Upper lobe of left lung (tissue), 6 donors: ENCODE results near the gene SLC25A6. TPM values are rescaled to one million over a fixed set of nuclear protein-coding genes. Genes with fewer than 3 reads are reported as not detected.

ENCODE experiments used
- ATAC-seq, 2 donors: fragments of 200-7000 bp; cut with Tn5 transposase; one replicate each; pipeline ENCODE4 v1.9.1; 2022; ENCODE audit warnings: mild to moderate bottlenecking in 2 of 2, moderate library complexity in 2 of 2; ENCODE audit not compliant: low FRiP score in 2 of 2
- DNase-seq, 2 donors: peaks; one replicate each; pipeline ENCODE4 v3.0.0-alpha.2; 2019 to 2020
- H3K27ac ChIP-seq, 4 donors: fragments of 200-600 bp; sonication (generic); one replicate each; pipeline ENCODE4 v1.5.1; 2016 to 2019
- H3K27me3 ChIP-seq, 4 donors: fragments of 200-600 bp; sonication (generic); one replicate each; pipeline ENCODE4 v1.5.1; 2017 to 2019
- H3K36me3 ChIP-seq, 4 donors: fragments of 200-600 bp; sonication (generic); one replicate each; pipeline ENCODE4 v1.5.1; 2016 to 2019
- H3K4me1 ChIP-seq, 4 donors: fragments of 200-600 bp; sonication (generic); one replicate each; pipeline ENCODE4 v1.5.1; 2018 to 2019
- H3K4me3 ChIP-seq, 4 donors: fragments of 200-600 bp; sonication (generic); one replicate each; pipeline ENCODE4 v1.5.1; 2017 to 2019; ENCODE audit warnings: mild to moderate bottlenecking in 2 of 4, moderate library complexity in 1 of 4
- H3K9me3 ChIP-seq, 4 donors: fragments of 200-600 bp; sonication (generic); one replicate each; pipeline ENCODE4 v1.5.1; 2018 to 2019
- EP300 ChIP-seq, 4 donors: sonication (generic); formaldehyde crosslinking; IDR thresholded peaks; one replicate each; pipeline ENCODE4 v1.5.1; 2017; ENCODE audit warnings: antibody characterized with exemption in 4 of 4, control low read depth in 2 of 4
- POLR2A ChIP-seq, 4 donors: fragments of 450-650 bp; IDR thresholded peaks; one replicate each; pipeline ENCODE4 v1.5.1; 2016 to 2017; ENCODE audit warnings: antibody characterized with exemption in 4 of 4, mild to moderate bottlenecking in 2 of 4
- POLR2AphosphoS5 ChIP-seq, 2 donors: sonication (generic); formaldehyde crosslinking; IDR thresholded peaks; one replicate each; pipeline ENCODE4 v1.5.1; 2017; ENCODE audit warnings: antibody characterized with exemption in 2 of 2
- WGBS, 2 donors: methylation state at CpG; one replicate each; pipeline ENCODE4 v1.1.5; 2017 to 2018; 5-methylcytosine and 5-hydroxymethylcytosine counted together
- total RNA-seq, 6 donors: library from RNA; depleted of rRNA in 4 of 6; stranded (reverse); fragments of >200 nt in 4 of 6; gene quantifications; one replicate each; pipeline versions ENCODE4 v1.1.0 to v1.2.1, GENCODE V29; 2016 to 2021
- TF ChIP-seq, protein P1 (sequence below), 6 experiments: fragments of 450-650 bp in 4 of 6; fragments of 200-600 bp in 2 of 6; sonication (generic) in 2 of 6; IDR thresholded peaks; one replicate each; pipeline ENCODE4 v1.5.1; 2016 to 2019; ENCODE audit warnings: antibody characterized with exemption in 6 of 6
- donor health status: DM: no; HTN: no; CAD: no; lungs with moderate emphysema.
- donor health status: DM: no; HTN: yes; CAD: no; lungs with severe emphysema.

SLC25A6 gene
- total RNA-seq, 6 donors from 2014 or later, result 158 to 460 (median 285) TPM

DNA sequence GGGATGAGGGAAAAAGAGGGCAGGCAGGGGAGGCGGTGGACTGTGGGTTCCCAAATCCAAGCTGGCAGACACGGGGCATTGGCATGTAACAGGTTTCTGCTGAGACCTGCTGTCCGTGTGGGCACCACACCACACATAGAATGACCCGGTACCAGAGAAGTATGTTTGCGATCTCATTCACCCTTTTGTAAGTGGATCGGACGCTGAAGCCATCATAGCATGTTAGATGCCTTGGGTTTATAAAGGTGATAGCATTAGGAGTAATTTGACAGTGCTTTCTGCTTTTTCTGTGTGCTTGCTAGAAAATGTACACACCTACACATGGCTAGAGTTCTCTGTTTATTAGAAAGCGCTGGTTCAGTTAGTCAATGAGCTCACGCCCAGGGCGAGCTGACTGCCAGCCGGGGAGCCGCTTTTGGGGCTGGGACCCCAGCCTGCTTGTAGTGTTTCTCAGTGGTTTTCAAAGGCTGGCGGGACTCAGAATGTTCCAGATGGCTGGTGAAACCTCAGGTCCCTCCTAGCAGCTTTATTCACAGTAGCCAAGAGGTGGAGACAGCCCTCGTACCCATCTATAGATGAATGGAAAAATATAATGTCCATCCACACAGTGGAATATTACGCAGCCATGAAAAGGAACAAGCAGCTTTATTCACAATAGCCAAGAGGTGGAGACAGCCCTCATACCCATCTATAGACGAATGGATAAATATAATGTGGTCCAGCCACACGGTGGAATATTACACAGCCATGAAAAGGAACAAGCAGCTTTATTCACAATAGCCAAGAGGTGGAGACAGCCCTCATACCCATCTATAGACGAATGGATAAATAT lies 54.7 kb downstream of the SLC25A6 start:
- H3K36me3 ChIP-seq, result peaks cover 0 to 3% (median 0%) of the 10 kb centered on the region in 4 donors
- H3K27ac ChIP-seq, result peak overlapping the region; percentile 65 to 81 (median 80)
- TF ChIP-seq POLR2A (IDR thresholded peaks at IDR 0.05) (no peak), EP300 (IDR thresholded peaks at IDR 0.05) (no peak)
- DNase-seq (no peak), ATAC-seq (no peak)
- 46 to 48% methylated on average over 17 to 18 of the region's 18 CpGs for whole genome bisulfite sequencing, 2 donors
- peaks cover 0 to 11% (median 6%) of the 10 kb centered on the region in 4 donors for H3K9me3 ChIP-seq
- no peaks in the 10 kb centered on the region for H3K27me3 ChIP-seq
- H3K4me1 ChIP-seq, result peaks cover 0 to 4% (median 2%) of the 10 kb centered on the region in 4 donors
- peak overlapping the region; percentile 34 to 52 (median 42) for H3K4me3 ChIP-seq

GRCh38 chrX:1336331-1336943 lies 55.5 kb downstream of the SLC25A6 start, which contains the start of gene IL3RA:
Gene IL3RA (plus strand): TSS chrX:1336785. CDS start chrX:1341766, 4,981 bp downstream.
- DNase-seq, result peak in 1 of 2 donors; percentile 80
- peak within 1 kb of the TSS; percentile 34 to 52 (median 42) for H3K4me3 ChIP-seq
- peaks cover 0 to 4% (median 2%) of the 10 kb centered on the region in 4 donors for H3K4me1 ChIP-seq
- no peaks in the 10 kb centered on the region for H3K36me3 ChIP-seq
- peak within 1 kb of the TSS; percentile 65 to 81 (median 80) for H3K27ac ChIP-seq
- no peaks in the 10 kb centered on the region for H3K27me3 ChIP-seq
- peaks cover 0 to 11% (median 6%) of the 10 kb centered on the region in 4 donors for H3K9me3 ChIP-seq
- 12 to 31% methylated on average over 13 to 14 of the region's 14 CpGs for WGBS, 2 donors
- ATAC-seq, result peak; percentile 59 to 78
- TF ChIP-seq EP300 (IDR thresholded peaks at IDR 0.05), result peak in 2 of 4 donors; percentile 27 to 28
- TF ChIP-seq POLR2AphosphoS5 (IDR thresholded peaks at IDR 0.05), result peak in 1 of 2 donors; percentile 37
- peak in 2 of 4 donors; percentile 30 to 42 for TF ChIP-seq POLR2A (IDR thresholded peaks at IDR 0.05)
- TF ChIP-seq, protein P1, sequence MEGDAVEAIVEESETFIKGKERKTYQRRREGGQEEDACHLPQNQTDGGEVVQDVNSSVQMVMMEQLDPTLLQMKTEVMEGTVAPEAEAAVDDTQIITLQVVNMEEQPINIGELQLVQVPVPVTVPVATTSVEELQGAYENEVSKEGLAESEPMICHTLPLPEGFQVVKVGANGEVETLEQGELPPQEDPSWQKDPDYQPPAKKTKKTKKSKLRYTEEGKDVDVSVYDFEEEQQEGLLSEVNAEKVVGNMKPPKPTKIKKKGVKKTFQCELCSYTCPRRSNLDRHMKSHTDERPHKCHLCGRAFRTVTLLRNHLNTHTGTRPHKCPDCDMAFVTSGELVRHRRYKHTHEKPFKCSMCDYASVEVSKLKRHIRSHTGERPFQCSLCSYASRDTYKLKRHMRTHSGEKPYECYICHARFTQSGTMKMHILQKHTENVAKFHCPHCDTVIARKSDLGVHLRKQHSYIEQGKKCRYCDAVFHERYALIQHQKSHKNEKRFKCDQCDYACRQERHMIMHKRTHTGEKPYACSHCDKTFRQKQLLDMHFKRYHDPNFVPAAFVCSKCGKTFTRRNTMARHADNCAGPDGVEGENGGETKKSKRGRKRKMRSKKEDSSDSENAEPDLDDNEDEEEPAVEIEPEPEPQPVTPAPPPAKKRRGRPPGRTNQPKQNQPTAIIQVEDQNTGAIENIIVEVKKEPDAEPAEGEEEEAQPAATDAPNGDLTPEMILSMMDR (IDR thresholded peaks at IDR 0.05), result no peak

Other genes starting within 250 kb of the SLC25A6 start
- 1 to 10 TPM in 2 of 6 donors, under 1 TPM in 2, not detected in 2; 0.44 to 1.6 (median 0.76) TPM for gene CRLF2, start 179.5 kb downstream of the SLC25A6 start, total RNA-seq
- 10 to 100 TPM; 13.6 to 55.5 (median 38.9) TPM for gene CSF2RA, start 123.3 kb downstream of the SLC25A6 start, total RNA-seq
- gene IL3RA, start 55.3 kb downstream of the SLC25A6 start, total RNA-seq, result 10 to 100 TPM in 5 of 6 donors, 1 to 10 TPM in 1; 8.8 to 62.3 (median 31.9) TPM
- 10 to 100 TPM; 11.0 to 28.3 (median 23.2) TPM for gene ASMTL, start 60.8 kb upstream of the SLC25A6 start, total RNA-seq
- gene P2RY8, start 145.1 kb upstream of the SLC25A6 start, total RNA-seq, result 1 to 10 TPM; 1.7 to 4.4 (median 3.3) TPM
- 100 to 1,000 TPM in 2 of 6 donors, 10 to 100 TPM in 4; 40.9 to 193 (median 52.4) TPM for gene AKAP17A, start 199.5 kb upstream of the SLC25A6 start, total RNA-seq
- 1 to 10 TPM in 1 of 6 donors, not detected in 5; 2.2 TPM for gene ASMT, start 222.9 kb upstream of the SLC25A6 start, total RNA-seq